Mammary epithelial cell (primary cell): ENCODE measurements around the gene ANKDD1B.

Experiments used
- EZH2 ChIP-seq: IDR thresholded peaks from 2 replicates; pipeline ENCODE4 v1.6.1; 2012; ENCODE audit warnings: low read length, inconsistent platforms, borderline replicate concordance
- TF ChIP-seq, protein P1 (sequence below), 2 donors: IDR thresholded peaks in 1 of 2; conservative IDR thresholded peaks in 1 of 2; 2 replicates each; pipeline ENCODE4 v1.5.1; 2011 to 2012; ENCODE audit warnings: inconsistent platforms in 2 of 2, low read length in 2 of 2, mild to moderate bottlenecking in 2 of 2, control low read depth in 1 of 2, low read depth in 1 of 2; ENCODE audit not compliant: insufficient read depth in 1 of 2; ENCODE audit errors: extremely low read depth in 1 of 2

DNA sequence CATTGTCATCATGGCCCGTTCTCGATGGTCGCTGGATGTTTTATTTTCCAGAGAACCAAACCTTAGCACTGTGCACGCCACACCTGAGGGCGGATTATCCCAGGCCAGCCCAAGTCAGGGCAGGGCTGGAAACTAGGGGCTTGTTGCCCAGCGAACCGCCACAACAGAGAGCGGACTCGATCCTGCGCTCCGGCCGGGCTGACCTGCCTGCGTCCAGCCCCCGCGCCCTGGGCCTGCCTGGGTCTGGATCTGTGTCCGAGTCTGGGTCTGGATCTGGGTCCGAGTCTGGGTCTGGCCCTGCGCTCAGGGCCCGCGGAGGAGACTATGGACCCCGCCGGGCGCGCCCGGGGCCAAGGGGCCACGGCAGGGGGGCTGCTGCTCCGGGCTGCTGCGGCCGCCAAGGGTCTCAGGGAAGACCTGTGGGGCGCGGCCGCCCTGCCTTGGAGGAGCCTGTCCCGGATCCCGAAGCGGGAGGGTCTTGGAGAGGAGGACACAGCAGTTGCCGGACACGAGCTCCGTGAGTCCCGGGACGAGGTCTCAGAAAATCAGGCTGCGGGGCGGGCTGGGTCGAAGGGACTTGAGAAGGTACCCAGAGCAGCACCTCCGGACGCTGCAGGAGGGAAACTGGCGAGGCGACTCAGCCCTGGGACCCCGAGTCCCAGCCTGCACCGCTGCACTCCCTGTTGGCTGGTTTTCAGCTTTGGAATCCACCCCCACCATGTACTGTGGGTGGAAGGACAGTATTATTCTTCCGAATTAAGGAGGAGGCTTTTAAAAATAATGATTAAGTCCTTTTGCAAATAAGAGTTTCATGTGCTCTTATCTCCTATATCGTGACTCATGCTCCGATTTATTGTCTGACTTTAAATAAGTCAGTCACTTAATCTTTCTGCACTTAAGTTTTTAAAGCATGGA lies at the start of gene ANKDD1B:
- TF ChIP-seq, protein P1, sequence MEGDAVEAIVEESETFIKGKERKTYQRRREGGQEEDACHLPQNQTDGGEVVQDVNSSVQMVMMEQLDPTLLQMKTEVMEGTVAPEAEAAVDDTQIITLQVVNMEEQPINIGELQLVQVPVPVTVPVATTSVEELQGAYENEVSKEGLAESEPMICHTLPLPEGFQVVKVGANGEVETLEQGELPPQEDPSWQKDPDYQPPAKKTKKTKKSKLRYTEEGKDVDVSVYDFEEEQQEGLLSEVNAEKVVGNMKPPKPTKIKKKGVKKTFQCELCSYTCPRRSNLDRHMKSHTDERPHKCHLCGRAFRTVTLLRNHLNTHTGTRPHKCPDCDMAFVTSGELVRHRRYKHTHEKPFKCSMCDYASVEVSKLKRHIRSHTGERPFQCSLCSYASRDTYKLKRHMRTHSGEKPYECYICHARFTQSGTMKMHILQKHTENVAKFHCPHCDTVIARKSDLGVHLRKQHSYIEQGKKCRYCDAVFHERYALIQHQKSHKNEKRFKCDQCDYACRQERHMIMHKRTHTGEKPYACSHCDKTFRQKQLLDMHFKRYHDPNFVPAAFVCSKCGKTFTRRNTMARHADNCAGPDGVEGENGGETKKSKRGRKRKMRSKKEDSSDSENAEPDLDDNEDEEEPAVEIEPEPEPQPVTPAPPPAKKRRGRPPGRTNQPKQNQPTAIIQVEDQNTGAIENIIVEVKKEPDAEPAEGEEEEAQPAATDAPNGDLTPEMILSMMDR (conservative IDR thresholded peaks at IDR 0.05 in 1 of 2, IDR thresholded peaks at IDR 0.05 in 1 of 2; ENCODE audit: extremely low read depth in 1 of 2, insufficient read depth in 1 of 2, low read depth in 1 of 2, low read length in 2 of 2) = no peak
- no peak for TF ChIP-seq EZH2
